Measurements from ENCODE around the gene KLHL29.

The KLHL29 gene

GRCh38 chr2:23494286-23494685 is 109.3 kb downstream of the KLHL29 start:
- Histone ChIP-seq H3K9ac (ENCODE audit: low read depth, low read length, poor library complexity) (no peak overlapping the region), H3K4me1 (ENCODE audit: control insufficient read depth in 2 of 2, insufficient read depth in 1 of 2, low read depth in 1 of 2, low read length in 2 of 2) (peaks cover 23 to 53% of the 10 kb centered on the region in 2 donors), H4K8ac (ENCODE audit: low read depth, low read length) (no peak overlapping the region), H3K14ac (ENCODE audit: low read length) (no peak overlapping the region), H3K36me3 (replicated peaks in 1 of 2; ENCODE audit: control insufficient read depth in 2 of 2, insufficient read depth in 2 of 2, low read length in 2 of 2) (no peaks in the 10 kb centered on the region), H2BK15ac (ENCODE audit: low read length) (no peak overlapping the region), H3K79me1 (ENCODE audit: low read depth, low read length) (no peaks in the 10 kb centered on the region), H2AK5ac (ENCODE audit: low read depth, low read length) (peak overlapping the region; percentile 33), H2BK5ac (ENCODE audit: low read length) (no peak overlapping the region), H2BK12ac (ENCODE audit: low read length) (no peak overlapping the region), H3K9me3 (replicated peaks in 1 of 2; ENCODE audit: control insufficient read depth in 2 of 2, insufficient read depth in 1 of 2, low read depth in 1 of 2, low read length in 2 of 2) (no peaks in the 10 kb centered on the region), H3K27me3 (ENCODE audit: control insufficient read depth in 3 of 3, insufficient read depth in 3 of 3, low read depth in 1 of 3, low read length in 3 of 3) (no peaks in the 10 kb centered on the region), H3K18ac (ENCODE audit: low read length) (no peak overlapping the region), H4K91ac (ENCODE audit: low read depth, low read length, poor library complexity) (no peak overlapping the region), H3K4me3 (ENCODE audit: low read length in 2 of 2) (no peak overlapping the region), H2AFZ (ENCODE audit: low read length) (no peak overlapping the region), H3K27ac (replicated peaks; ENCODE audit: low read length) (no peak overlapping the region), H3K4ac (ENCODE audit: low read length) (no peak overlapping the region), H2BK120ac (ENCODE audit: low read depth, low read length) (no peak overlapping the region), H3K4me2 (ENCODE audit: insufficient read depth, low read length, poor library complexity, severe bottlenecking) (no peak overlapping the region), H3K23ac (ENCODE audit: low read depth, low read length, poor library complexity) (no peak overlapping the region)
- no CpG with 5 or more reads among the region's 8 CpGs for WGBS, 2 donors (ENCODE audit: extremely low coverage in 2 of 2, insufficient read length in 2 of 2, insufficient replicate concordance in 1 of 2)
- DNase-seq (ENCODE audit: low spot score), result no peak

DNA sequence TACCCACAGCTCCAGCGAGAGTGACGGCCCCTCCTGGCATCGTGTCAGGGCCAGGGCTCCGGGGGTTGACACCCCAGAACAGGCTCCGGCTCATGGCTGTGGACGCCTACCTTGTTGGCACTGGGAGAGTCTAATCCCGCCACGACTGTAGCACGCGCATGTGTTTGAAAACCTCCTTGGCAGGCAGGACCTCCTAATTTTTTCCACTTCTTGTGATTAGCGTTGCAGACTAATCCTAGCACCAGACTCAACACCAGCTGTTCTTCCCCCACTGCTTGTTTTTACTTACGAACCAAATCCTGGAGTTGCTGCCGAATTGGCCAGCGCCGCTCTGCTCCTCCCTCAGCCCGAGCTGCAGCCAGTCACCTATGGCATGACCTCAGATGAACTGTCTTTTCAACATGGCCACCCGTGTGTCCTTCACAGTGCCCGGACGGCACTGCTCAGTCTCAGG is 110.7 kb downstream of the KLHL29 start:
- no peak for DNase-seq (ENCODE audit: low spot score)
- H3K79me1 ChIP-seq (ENCODE audit: low read depth, low read length), result no peaks in the 10 kb centered on the region
- no peak overlapping the region for H2BK5ac ChIP-seq (ENCODE audit: low read length)
- no peak overlapping the region for H4K91ac ChIP-seq (ENCODE audit: low read depth, low read length, poor library complexity)
- H3K4me2 ChIP-seq (ENCODE audit: insufficient read depth, low read length, poor library complexity, severe bottlenecking), result no peak overlapping the region
- H2AFZ ChIP-seq (ENCODE audit: low read length), result no peak overlapping the region
- H3K9me3 ChIP-seq (replicated peaks in 1 of 2; ENCODE audit: control insufficient read depth in 2 of 2, insufficient read depth in 1 of 2, low read depth in 1 of 2, low read length in 2 of 2), result no peaks in the 10 kb centered on the region
- H3K4ac ChIP-seq (ENCODE audit: low read length), result no peak overlapping the region
- H4K8ac ChIP-seq (ENCODE audit: low read depth, low read length), result no peak overlapping the region
- H3K23ac ChIP-seq (ENCODE audit: low read depth, low read length, poor library complexity), result no peak overlapping the region
- no CpG with 5 or more reads among the region's 19 CpGs for WGBS, 2 donors (ENCODE audit: extremely low coverage in 2 of 2, insufficient read length in 2 of 2, insufficient replicate concordance in 1 of 2)
- H3K18ac ChIP-seq (ENCODE audit: low read length), result peak overlapping the region; percentile 74
- H2BK120ac ChIP-seq (ENCODE audit: low read depth, low read length), result peak overlapping the region; percentile 67
- no peak overlapping the region for H3K27ac ChIP-seq (replicated peaks; ENCODE audit: low read length)
- no peaks in the 10 kb centered on the region for H3K36me3 ChIP-seq (replicated peaks in 1 of 2; ENCODE audit: control insufficient read depth in 2 of 2, insufficient read depth in 2 of 2, low read length in 2 of 2)
- no peak overlapping the region for H2BK12ac ChIP-seq (ENCODE audit: low read length)
- H2BK15ac ChIP-seq (ENCODE audit: low read length), result no peak overlapping the region
- no peak overlapping the region for H3K4me3 ChIP-seq (ENCODE audit: low read length in 2 of 2)
- peaks cover 16 to 39% of the 10 kb centered on the region in 2 donors for H3K4me1 ChIP-seq (ENCODE audit: control insufficient read depth in 2 of 2, insufficient read depth in 1 of 2, low read depth in 1 of 2, low read length in 2 of 2)
- no peak overlapping the region for H3K14ac ChIP-seq (ENCODE audit: low read length)
- H3K9ac ChIP-seq (ENCODE audit: low read depth, low read length, poor library complexity), result no peak overlapping the region
- peak overlapping the region; percentile 36 for H2AK5ac ChIP-seq (ENCODE audit: low read depth, low read length)
- H3K27me3 ChIP-seq (ENCODE audit: control insufficient read depth in 3 of 3, insufficient read depth in 3 of 3, low read depth in 1 of 3, low read length in 3 of 3), result no peaks in the 10 kb centered on the region

GRCh38 chr2:23496456-23496855 is 111.5 kb downstream of the KLHL29 start:
- H3K18ac ChIP-seq (ENCODE audit: low read length), result no peak overlapping the region
- no peak overlapping the region for H4K8ac ChIP-seq (ENCODE audit: low read depth, low read length)
- no peak overlapping the region for H2AFZ ChIP-seq (ENCODE audit: low read length)
- WGBS, 2 donors (ENCODE audit: extremely low coverage in 2 of 2, insufficient read length in 2 of 2, insufficient replicate concordance in 1 of 2), result no CpG with 5 or more reads among the region's 5 CpGs
- H3K9me3 ChIP-seq (replicated peaks in 1 of 2; ENCODE audit: control insufficient read depth in 2 of 2, insufficient read depth in 1 of 2, low read depth in 1 of 2, low read length in 2 of 2), result no peaks in the 10 kb centered on the region
- H3K27me3 ChIP-seq (ENCODE audit: control insufficient read depth in 3 of 3, insufficient read depth in 3 of 3, low read depth in 1 of 3, low read length in 3 of 3), result no peaks in the 10 kb centered on the region
- no peak overlapping the region for H2BK120ac ChIP-seq (ENCODE audit: low read depth, low read length)
- no peak overlapping the region for H3K23ac ChIP-seq (ENCODE audit: low read depth, low read length, poor library complexity)
- peaks cover 16 to 38% of the 10 kb centered on the region in 2 donors for H3K4me1 ChIP-seq (ENCODE audit: control insufficient read depth in 2 of 2, insufficient read depth in 1 of 2, low read depth in 1 of 2, low read length in 2 of 2)
- H3K27ac ChIP-seq (replicated peaks; ENCODE audit: low read length), result no peak overlapping the region
- H2AK5ac ChIP-seq (ENCODE audit: low read depth, low read length), result peak overlapping the region; percentile 47
- H3K4me2 ChIP-seq (ENCODE audit: insufficient read depth, low read length, poor library complexity, severe bottlenecking), result no peak overlapping the region
- H4K91ac ChIP-seq (ENCODE audit: low read depth, low read length, poor library complexity), result no peak overlapping the region
- no peak overlapping the region for H3K9ac ChIP-seq (ENCODE audit: low read depth, low read length, poor library complexity)
- DNase-seq (ENCODE audit: low spot score), result no peak
- H3K4ac ChIP-seq (ENCODE audit: low read length), result no peak overlapping the region
- H3K14ac ChIP-seq (ENCODE audit: low read length), result no peak overlapping the region
- no peak overlapping the region for H2BK12ac ChIP-seq (ENCODE audit: low read length)
- no peak overlapping the region for H2BK5ac ChIP-seq (ENCODE audit: low read length)
- H3K79me1 ChIP-seq (ENCODE audit: low read depth, low read length), result no peaks in the 10 kb centered on the region
- no peak overlapping the region for H2BK15ac ChIP-seq (ENCODE audit: low read length)
- no peak overlapping the region for H3K4me3 ChIP-seq (ENCODE audit: low read length in 2 of 2)
- no peaks in the 10 kb centered on the region for H3K36me3 ChIP-seq (replicated peaks in 1 of 2; ENCODE audit: control insufficient read depth in 2 of 2, insufficient read depth in 2 of 2, low read length in 2 of 2)

GRCh38 chr2:23497063-23497462 is 112.1 kb downstream of the KLHL29 start:
- Histone ChIP-seq H2BK15ac (ENCODE audit: low read length) (no peak overlapping the region), H3K27me3 (ENCODE audit: control insufficient read depth in 3 of 3, insufficient read depth in 3 of 3, low read depth in 1 of 3, low read length in 3 of 3) (no peaks in the 10 kb centered on the region), H3K4me3 (ENCODE audit: low read length in 2 of 2) (no peak overlapping the region), H3K79me1 (ENCODE audit: low read depth, low read length) (no peaks in the 10 kb centered on the region), H3K4me1 (ENCODE audit: control insufficient read depth in 2 of 2, insufficient read depth in 1 of 2, low read depth in 1 of 2, low read length in 2 of 2) (peaks cover 20 to 41% of the 10 kb centered on the region in 2 donors), H3K14ac (ENCODE audit: low read length) (no peak overlapping the region), H3K9ac (ENCODE audit: low read depth, low read length, poor library complexity) (no peak overlapping the region), H3K9me3 (replicated peaks in 1 of 2; ENCODE audit: control insufficient read depth in 2 of 2, insufficient read depth in 1 of 2, low read depth in 1 of 2, low read length in 2 of 2) (no peaks in the 10 kb centered on the region), H4K8ac (ENCODE audit: low read depth, low read length) (no peak overlapping the region), H3K18ac (ENCODE audit: low read length) (no peak overlapping the region), H2AFZ (ENCODE audit: low read length) (no peak overlapping the region), H2BK12ac (ENCODE audit: low read length) (no peak overlapping the region), H3K4me2 (ENCODE audit: insufficient read depth, low read length, poor library complexity, severe bottlenecking) (no peak overlapping the region), H3K27ac (replicated peaks; ENCODE audit: low read length) (no peak overlapping the region), H3K36me3 (replicated peaks in 1 of 2; ENCODE audit: control insufficient read depth in 2 of 2, insufficient read depth in 2 of 2, low read length in 2 of 2) (no peaks in the 10 kb centered on the region), H2BK120ac (ENCODE audit: low read depth, low read length) (no peak overlapping the region), H4K91ac (ENCODE audit: low read depth, low read length, poor library complexity) (no peak overlapping the region), H3K23ac (ENCODE audit: low read depth, low read length, poor library complexity) (no peak overlapping the region), H3K4ac (ENCODE audit: low read length) (no peak overlapping the region), H2BK5ac (ENCODE audit: low read length) (no peak overlapping the region), H2AK5ac (ENCODE audit: low read depth, low read length) (no peak overlapping the region)
- no CpG with 5 or more reads among the region's 7 CpGs for WGBS, 2 donors (ENCODE audit: extremely low coverage in 2 of 2, insufficient read length in 2 of 2, insufficient replicate concordance in 1 of 2)
- DNase-seq (ENCODE audit: low spot score), result no peak
